ENCODE measurements around the gene LYVE1. TPM values are rescaled to one million over a fixed set of nuclear protein-coding genes. Genes with fewer than 3 reads are reported as not detected.

LYVE1 gene
- polyA plus RNA-seq, 2 of the 4 experiments (the other 2 are of a cell fraction): 0.04 TPM; not detected in 1

DNA sequence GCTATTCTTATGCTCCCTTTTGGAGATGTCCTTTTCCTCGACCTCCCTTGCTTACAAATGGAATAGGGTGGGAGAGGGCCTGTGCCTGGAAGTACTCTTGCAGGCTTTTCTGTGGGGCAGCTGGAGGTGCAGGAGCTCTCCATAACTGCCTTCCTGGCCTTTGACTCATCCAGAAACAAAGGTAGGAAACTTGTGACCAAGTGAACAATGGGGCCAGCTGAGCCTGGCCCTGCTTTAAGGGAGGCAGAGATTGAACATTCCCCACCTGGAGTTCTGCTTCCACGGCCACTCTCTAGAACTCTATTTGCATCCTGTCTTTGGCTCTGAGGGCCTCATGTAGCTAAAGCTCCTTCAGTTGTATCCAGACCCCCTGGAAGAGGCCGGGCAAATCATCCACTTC lies 5.1 kb upstream of the LYVE1 start:
- WGBS (ENCODE audit: missing lambda C conversion rate): 28% methylated on average over 3 of the region's 3 CpGs
- POLR2A ChIA-PET: no interaction called here

DNA sequence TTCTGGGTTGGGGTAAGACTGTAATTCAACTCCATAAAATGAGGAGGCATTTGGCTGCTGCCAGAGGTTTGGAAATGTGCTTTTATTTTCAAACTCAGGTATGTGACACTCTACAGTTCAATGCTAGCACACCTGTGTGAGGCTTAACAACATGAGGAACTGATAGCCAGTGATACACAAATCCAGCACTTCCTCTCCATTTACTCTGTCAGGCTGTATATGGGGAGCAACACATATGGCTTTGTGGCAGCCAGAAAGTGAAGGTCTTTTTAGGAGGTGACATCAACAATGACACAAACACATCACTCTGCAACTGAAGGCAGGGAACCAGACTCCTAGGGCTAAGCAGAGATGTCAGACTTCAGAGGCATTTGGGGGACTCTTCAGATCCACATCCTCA lies 4.6 kb upstream of the LYVE1 start:
- Histone ChIP-seq H3K4me1 (no peaks in the 10 kb centered on the region), H3K4me2 (no peak overlapping the region), H3K4me3 (no peak overlapping the region), H3K27ac (no peak overlapping the region), H3K9me3 (no peaks in the 10 kb centered on the region)
- CTCF ChIA-PET: interaction anchor here (1.3 kb wide), 1 partner anchor 9 kb away, joined by 5 read pairs; no protein-coding TSS in a partner anchor
- no peak for TF ChIP-seq ZFP36 (IDR thresholded peaks at IDR 0.05; ENCODE audit: borderline replicate concordance, partially characterized antibody)
- no peak for TF ChIP-seq TP53 (CRISPR knock-in tag; IDR thresholded peaks at IDR 0.05)
- TF ChIP-seq CBX8 (IDR thresholded peaks at IDR 0.05): no peak
- POLR2A ChIA-PET: no interaction called here
- no peak for ATAC-seq
- DNase-seq (ENCODE audit: low read depth in 1 of 2, low spot score in 1 of 2): no peak
- FAIRE-seq: no peak

More for the DNA sequence above, 5.1 kb upstream of the LYVE1 start:
- no peak for ATAC-seq
- CTCF ChIA-PET: interaction anchor here (1.3 to 1.6 kb wide), 3 partner anchors 9 to 46 kb away, joined by 3 to 7 read pairs (median 5); partner anchors contain the start of gene RNF141
- no peaks in the 10 kb centered on the region for H3K9me3 ChIP-seq
- no peak overlapping the region for H3K27ac ChIP-seq
- DNase-seq (ENCODE audit: low read depth in 1 of 2, low spot score in 1 of 2): no peak
- FAIRE-seq: no peak
- no peak overlapping the region for H3K4me2 ChIP-seq
- no peaks in the 10 kb centered on the region for H3K4me1 ChIP-seq
- no peak overlapping the region for H3K4me3 ChIP-seq
- TF ChIP-seq, protein P1, sequence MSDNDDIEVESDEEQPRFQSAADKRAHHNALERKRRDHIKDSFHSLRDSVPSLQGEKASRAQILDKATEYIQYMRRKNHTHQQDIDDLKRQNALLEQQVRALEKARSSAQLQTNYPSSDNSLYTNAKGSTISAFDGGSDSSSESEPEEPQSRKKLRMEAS (IDR thresholded peaks at IDR 0.05): no peak
- no peak for TF ChIP-seq NPAS2 (CRISPR knock-in tag; IDR thresholded peaks at IDR 0.05; ENCODE audit: borderline replicate concordance)
- no peak for TF ChIP-seq KDM5A (IDR thresholded peaks at IDR 0.05)

DNA sequence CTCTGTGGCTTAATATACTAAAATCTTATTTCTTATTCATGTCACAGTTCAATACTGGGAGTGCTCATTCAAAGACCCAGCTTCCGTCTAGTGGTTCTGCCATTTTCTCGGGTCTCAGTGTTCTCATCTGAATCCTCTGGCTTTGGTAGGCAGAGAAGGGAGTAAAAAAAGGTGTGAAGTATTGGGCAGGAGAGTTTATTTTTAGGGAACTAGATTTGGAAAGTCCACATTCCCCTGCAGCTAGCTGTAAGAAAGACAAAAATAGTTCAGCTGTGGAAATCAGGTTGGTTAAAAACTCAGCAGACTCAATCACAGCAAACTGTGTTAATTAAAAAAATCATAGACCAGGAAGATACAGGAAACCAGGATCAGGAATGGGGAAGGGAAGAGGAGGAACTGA lies 4.1 kb upstream of the LYVE1 start:
- ChIA-PET POLR2A (no interaction called here), CTCF (interaction anchor here (1.2 to 1.5 kb wide), 2 partner anchors 12 to 163 kb away, joined by 3 to 4 read pairs; no protein-coding TSS in a partner anchor)
- FAIRE-seq: no peak

More for the DNA sequence above, 4.1 kb upstream of the LYVE1 start:
- DNase-seq (ENCODE audit: low read depth in 1 of 2, low spot score in 1 of 2) (no peak), ATAC-seq (no peak)
- no peaks in the 10 kb centered on the region for H3K4me1 ChIP-seq
- WGBS (ENCODE audit: missing lambda C conversion rate): 61% methylated on average over 2 of the region's 2 CpGs
- TF ChIP-seq FOSB (CRISPR knock-in tag; IDR thresholded peaks at IDR 0.05) (no peak), HOXB13 (CRISPR knock-in tag; IDR thresholded peaks at IDR 0.05; ENCODE audit: low read depth) (no peak), NPAS2 (CRISPR knock-in tag; IDR thresholded peaks at IDR 0.05; ENCODE audit: borderline replicate concordance) (no peak), HOXB5 (CRISPR knock-in tag; IDR thresholded peaks at IDR 0.05) (no peak), RARB (CRISPR knock-in tag; IDR thresholded peaks at IDR 0.05) (no peak), CHD2 (IDR thresholded peaks at IDR 0.05; ENCODE audit: low read length, partially characterized antibody) (no peak), HEYL (CRISPR knock-in tag; IDR thresholded peaks at IDR 0.05) (no peak), RCOR1 (IDR thresholded peaks at IDR 0.05; ENCODE audit: low read depth, low read length) (no peak), NR3C1 (IDR thresholded peaks at IDR 0.05) (no peak), FOXS1 (CRISPR knock-in tag; IDR thresholded peaks at IDR 0.05) (no peak), TP53 (CRISPR knock-in tag; IDR thresholded peaks at IDR 0.05) (no peak), EHF (CRISPR knock-in tag; IDR thresholded peaks at IDR 0.05) (no peak), MAFK (IDR thresholded peaks at IDR 0.05; ENCODE audit: partially characterized antibody) (no peak), PHF8 (IDR thresholded peaks at IDR 0.05; ENCODE audit: borderline replicate concordance, low read depth) (no peak), CEBPB (IDR thresholded peaks at IDR 0.05) (no peak)
- TF ChIP-seq, protein P2, sequence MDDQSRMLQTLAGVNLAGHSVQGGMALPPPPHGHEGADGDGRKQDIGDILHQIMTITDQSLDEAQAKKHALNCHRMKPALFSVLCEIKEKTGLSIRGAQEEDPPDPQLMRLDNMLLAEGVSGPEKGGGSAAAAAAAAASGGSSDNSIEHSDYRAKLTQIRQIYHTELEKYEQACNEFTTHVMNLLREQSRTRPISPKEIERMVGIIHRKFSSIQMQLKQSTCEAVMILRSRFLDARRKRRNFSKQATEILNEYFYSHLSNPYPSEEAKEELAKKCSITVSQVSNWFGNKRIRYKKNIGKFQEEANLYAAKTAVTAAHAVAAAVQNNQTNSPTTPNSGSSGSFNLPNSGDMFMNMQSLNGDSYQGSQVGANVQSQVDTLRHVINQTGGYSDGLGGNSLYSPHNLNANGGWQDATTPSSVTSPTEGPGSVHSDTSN (IDR thresholded peaks at IDR 0.05): no peak
- TF ChIP-seq, protein P3, sequence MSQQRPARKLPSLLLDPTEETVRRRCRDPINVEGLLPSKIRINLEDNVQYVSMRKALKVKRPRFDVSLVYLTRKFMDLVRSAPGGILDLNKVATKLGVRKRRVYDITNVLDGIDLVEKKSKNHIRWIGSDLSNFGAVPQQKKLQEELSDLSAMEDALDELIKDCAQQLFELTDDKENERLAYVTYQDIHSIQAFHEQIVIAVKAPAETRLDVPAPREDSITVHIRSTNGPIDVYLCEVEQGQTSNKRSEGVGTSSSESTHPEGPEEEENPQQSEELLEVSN (IDR thresholded peaks at IDR 0.05; ENCODE audit: borderline replicate concordance, low read depth): no peak
- TF ChIP-seq, protein P4, sequence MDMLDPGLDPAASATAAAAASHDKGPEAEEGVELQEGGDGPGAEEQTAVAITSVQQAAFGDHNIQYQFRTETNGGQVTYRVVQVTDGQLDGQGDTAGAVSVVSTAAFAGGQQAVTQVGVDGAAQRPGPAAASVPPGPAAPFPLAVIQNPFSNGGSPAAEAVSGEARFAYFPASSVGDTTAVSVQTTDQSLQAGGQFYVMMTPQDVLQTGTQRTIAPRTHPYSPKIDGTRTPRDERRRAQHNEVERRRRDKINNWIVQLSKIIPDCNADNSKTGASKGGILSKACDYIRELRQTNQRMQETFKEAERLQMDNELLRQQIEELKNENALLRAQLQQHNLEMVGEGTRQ (IDR thresholded peaks at IDR 0.05): no peak
- TF ChIP-seq, protein P1 (IDR thresholded peaks at IDR 0.05): no peak
- TF ChIP-seq, protein P5, sequence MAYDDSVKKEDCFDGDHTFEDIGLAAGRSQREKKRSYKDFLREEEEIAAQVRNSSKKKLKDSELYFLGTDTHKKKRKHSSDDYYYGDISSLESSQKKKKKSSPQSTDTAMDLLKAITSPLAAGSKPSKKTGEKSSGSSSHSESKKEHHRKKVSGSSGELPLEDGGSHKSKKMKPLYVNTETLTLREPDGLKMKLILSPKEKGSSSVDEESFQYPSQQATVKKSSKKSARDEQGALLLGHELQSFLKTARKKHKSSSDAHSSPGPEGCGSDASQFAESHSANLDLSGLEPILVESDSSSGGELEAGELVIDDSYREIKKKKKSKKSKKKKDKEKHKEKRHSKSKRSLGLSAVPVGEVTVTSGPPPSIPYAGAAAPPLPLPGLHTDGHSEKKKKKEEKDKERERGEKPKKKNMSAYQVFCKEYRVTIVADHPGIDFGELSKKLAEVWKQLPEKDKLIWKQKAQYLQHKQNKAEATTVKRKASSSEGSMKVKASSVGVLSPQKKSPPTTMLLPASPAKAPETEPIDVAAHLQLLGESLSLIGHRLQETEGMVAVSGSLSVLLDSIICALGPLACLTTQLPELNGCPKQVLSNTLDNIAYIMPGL (CRISPR knock-in tag; IDR thresholded peaks at IDR 0.05; ENCODE audit: borderline replicate concordance): no peak
- no peak overlapping the region for H3K27ac ChIP-seq
- H3K4me2 ChIP-seq: no peak overlapping the region
- no peaks in the 10 kb centered on the region for H3K9me3 ChIP-seq
- no peak overlapping the region for H3K4me3 ChIP-seq
